ENCODE measurements around the gene MAGOHB.

The MAGOHB gene

DNA sequence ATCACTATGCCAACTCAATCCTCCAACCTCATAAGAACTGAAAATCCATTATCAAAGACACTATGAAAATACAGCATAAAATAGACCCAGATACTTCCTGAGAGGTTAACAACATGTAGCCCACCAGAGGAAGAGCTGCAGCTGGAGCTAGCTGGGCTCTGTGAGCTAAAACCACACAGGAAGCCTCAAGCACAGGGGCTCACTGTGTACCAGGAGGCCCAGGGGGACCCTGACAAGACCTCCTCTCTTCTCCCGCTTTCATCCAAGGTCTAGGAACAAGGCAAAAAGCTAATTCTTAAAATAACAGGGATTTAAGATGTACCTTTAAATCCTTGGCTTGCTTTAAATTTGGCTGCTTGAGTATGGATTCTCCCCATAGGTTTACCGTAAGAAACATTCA lies 54.2 kb downstream of the MAGOHB start:
- Histone ChIP-seq H3K27me3 (ENCODE audit: insufficient read depth, low read length) (peaks cover 2% of the 10 kb centered on the region), H3K9me3 (ENCODE audit: low read length) (no peaks in the 10 kb centered on the region), H3K4me3 (ENCODE audit: low read length) (no peak overlapping the region), H2AFZ (ENCODE audit: low read depth, low read length) (no peak overlapping the region), H3K4me1 (ENCODE audit: insufficient read depth, low read length) (peaks cover 7% of the 10 kb centered on the region), H3K36me3 (ENCODE audit: insufficient read depth, low read length) (no peaks in the 10 kb centered on the region)

DNA sequence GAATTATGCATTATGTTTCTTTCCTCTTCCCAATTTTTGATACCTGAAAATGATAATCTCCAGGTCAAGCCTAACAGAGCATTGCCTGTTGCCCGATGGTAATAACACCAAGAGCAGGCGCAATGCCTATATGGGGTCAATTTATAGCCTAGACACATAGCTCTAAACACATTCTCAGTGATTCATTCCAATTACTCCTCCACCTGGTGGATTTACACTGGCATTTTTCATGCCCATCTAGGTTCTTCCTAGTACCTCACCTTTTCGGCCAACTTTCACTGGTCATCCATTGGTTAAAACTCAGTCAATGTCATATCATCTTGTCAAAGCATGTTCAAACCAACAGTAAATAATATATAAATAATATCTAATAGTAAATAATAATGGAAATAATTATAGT lies 54.6 kb downstream of the MAGOHB start:
- Histone ChIP-seq H3K4me3 (ENCODE audit: low read length) (no peak overlapping the region), H3K27me3 (ENCODE audit: insufficient read depth, low read length) (peaks cover 2% of the 10 kb centered on the region), H3K36me3 (ENCODE audit: insufficient read depth, low read length) (no peaks in the 10 kb centered on the region), H3K9me3 (ENCODE audit: low read length) (no peaks in the 10 kb centered on the region), H3K4me1 (ENCODE audit: insufficient read depth, low read length) (peaks cover 7% of the 10 kb centered on the region), H2AFZ (ENCODE audit: low read depth, low read length) (no peak overlapping the region)

DNA sequence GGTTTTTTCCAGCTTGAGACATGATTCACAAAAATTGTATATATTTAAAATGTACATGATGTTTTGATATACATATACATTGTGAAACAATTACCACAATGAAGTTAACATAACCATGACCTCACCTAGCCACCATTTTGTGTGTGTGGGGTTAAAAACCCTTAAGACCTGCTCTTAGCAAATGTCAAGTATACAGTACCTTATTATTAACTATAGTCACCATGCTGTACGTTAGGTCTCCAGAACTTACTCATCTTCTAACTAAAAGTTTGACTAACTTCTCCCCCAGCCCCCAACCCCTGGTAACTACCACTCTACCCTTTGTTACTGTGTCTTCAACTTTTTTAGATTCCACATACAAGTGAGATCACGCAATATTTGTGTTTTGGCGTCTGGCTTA lies 55.1 kb downstream of the MAGOHB start:
- H3K4me3 ChIP-seq (ENCODE audit: low read length) = no peak overlapping the region
- peaks cover 2% of the 10 kb centered on the region for H3K27me3 ChIP-seq (ENCODE audit: insufficient read depth, low read length)
- H3K36me3 ChIP-seq (ENCODE audit: insufficient read depth, low read length) = no peaks in the 10 kb centered on the region
- H3K9me3 ChIP-seq (ENCODE audit: low read length) = no peaks in the 10 kb centered on the region
- H3K4me1 ChIP-seq (ENCODE audit: insufficient read depth, low read length) = peaks cover 7% of the 10 kb centered on the region
- no peak overlapping the region for H2AFZ ChIP-seq (ENCODE audit: low read depth, low read length)

GRCh38 chr12:10557766-10558165 lies 55.6 kb downstream of the MAGOHB start:
- H3K4me3 ChIP-seq (ENCODE audit: low read length) = no peak overlapping the region
- no peak overlapping the region for H2AFZ ChIP-seq (ENCODE audit: low read depth, low read length)
- H3K9me3 ChIP-seq (ENCODE audit: low read length) = no peaks in the 10 kb centered on the region
- H3K27me3 ChIP-seq (ENCODE audit: insufficient read depth, low read length) = peaks cover 2% of the 10 kb centered on the region
- H3K4me1 ChIP-seq (ENCODE audit: insufficient read depth, low read length) = peaks cover 7% of the 10 kb centered on the region
- no peaks in the 10 kb centered on the region for H3K36me3 ChIP-seq (ENCODE audit: insufficient read depth, low read length)

- Histone ChIP-seq H3K36me3 (ENCODE audit: insufficient read depth, low read length) (no peaks in the 10 kb centered on the region), H3K4me3 (ENCODE audit: low read length) (no peak overlapping the region), H3K27me3 (ENCODE audit: insufficient read depth, low read length) (peaks cover 2% of the 10 kb centered on the region), H3K9me3 (ENCODE audit: low read length) (no peaks in the 10 kb centered on the region), H2AFZ (ENCODE audit: low read depth, low read length) (no peak overlapping the region), H3K4me1 (ENCODE audit: insufficient read depth, low read length) (peaks cover 7% of the 10 kb centered on the region)
Observed at GRCh38 chr12:10557329-10557728, 56.1 kb downstream of the MAGOHB start.

- peaks cover 2% of the 10 kb centered on the region for H3K27me3 ChIP-seq (ENCODE audit: insufficient read depth, low read length)
- no peaks in the 10 kb centered on the region for H3K36me3 ChIP-seq (ENCODE audit: insufficient read depth, low read length)
- peaks cover 7% of the 10 kb centered on the region for H3K4me1 ChIP-seq (ENCODE audit: insufficient read depth, low read length)
- H3K9me3 ChIP-seq (ENCODE audit: low read length) = no peaks in the 10 kb centered on the region
- H3K4me3 ChIP-seq (ENCODE audit: low read length) = no peak overlapping the region
- no peak overlapping the region for H2AFZ ChIP-seq (ENCODE audit: low read depth, low read length)
Observed at GRCh38 chr12:10554756-10555481, 58.5 kb downstream of the MAGOHB start.

GRCh38 chr12:10554228-10554755 lies 59.1 kb downstream of the MAGOHB start:
- H3K9me3 ChIP-seq (ENCODE audit: low read length) = no peaks in the 10 kb centered on the region
- no peak overlapping the region for H2AFZ ChIP-seq (ENCODE audit: low read depth, low read length)

More at GRCh38 chr12:10554228-10554755, 59.1 kb downstream of the MAGOHB start:
- H3K36me3 ChIP-seq (ENCODE audit: insufficient read depth, low read length) = no peaks in the 10 kb centered on the region
- no peak overlapping the region for H3K4me3 ChIP-seq (ENCODE audit: low read length)
- peaks cover 7% of the 10 kb centered on the region for H3K4me1 ChIP-seq (ENCODE audit: insufficient read depth, low read length)
- peaks cover 2% of the 10 kb centered on the region for H3K27me3 ChIP-seq (ENCODE audit: insufficient read depth, low read length)
